Superior temporal gyrus (tissue), 1 donor: ENCODE results near the gene DGKE.

Experiments used
- DNase-seq: peaks from one replicate; pipeline ENCODE4 v3.0.0-alpha.2; 2016; ENCODE audit errors: extremely low spot score

The DGKE gene

GRCh38 chr17:56815711-56816110 lies 18.2 kb upstream of the DGKE start:
- DNase-seq: no peak

GRCh38 chr17:56817066-56817465 lies 16.9 kb upstream of the DGKE start:
- DNase-seq: no peak

GRCh38 chr17:56819030-56819429 lies 14.9 kb upstream of the DGKE start:
- no peak for DNase-seq

GRCh38 chr17:56819431-56820145 lies 14.4 kb upstream of the DGKE start:
- DNase-seq: peak; percentile 81

- no peak for DNase-seq
These were observed 13.7 kb upstream of the DGKE start for GRCh38 chr17:56820207-56820606.

GRCh38 chr17:56821847-56822534 lies 12.0 kb upstream of the DGKE start:
- no peak for DNase-seq

GRCh38 chr17:56822725-56823124 lies 11.2 kb upstream of the DGKE start:
- no peak for DNase-seq

GRCh38 chr17:56823848-56824247 lies 10.1 kb upstream of the DGKE start:
- DNase-seq: no peak

- DNase-seq: no peak
These were observed 9.4 kb upstream of the DGKE start for GRCh38 chr17:56824503-56824902.

- no peak for DNase-seq
These were observed 7.1 kb upstream of the DGKE start for GRCh38 chr17:56826611-56827414.

GRCh38 chr17:56830726-56831368 lies 3.1 kb upstream of the DGKE start:
- no peak for DNase-seq

- no peak for DNase-seq
These were observed 2.4 kb upstream of the DGKE start for GRCh38 chr17:56831369-56832095.

- no peak for DNase-seq
These were observed 1.5 kb upstream of the DGKE start for GRCh38 chr17:56832446-56832845.

GRCh38 chr17:56833057-56833808 lies 718 bp upstream of the DGKE start:
- DNase-seq: peak; percentile 42

GRCh38 chr17:56834380-56835263 lies 671 bp downstream of the DGKE start:
- DNase-seq: peak; percentile 21

- peak; percentile 16 for DNase-seq
These were observed 1.3 kb downstream of the DGKE start for GRCh38 chr17:56835264-56835585.

GRCh38 chr17:56838687-56839086 lies 4.7 kb downstream of the DGKE start:
- DNase-seq: no peak

GRCh38 chr17:56842577-56842976 lies 8.6 kb downstream of the DGKE start:
- no peak for DNase-seq

GRCh38 chr17:56845934-56846333 lies 12.0 kb downstream of the DGKE start:
- no peak for DNase-seq

GRCh38 chr17:56847106-56847505 lies 13.2 kb downstream of the DGKE start:
- DNase-seq: no peak
